Chondrocyte (in vitro differentiated cells): ENCODE results near the gene BSCL2. TPM values are rescaled to one million over a fixed set of nuclear protein-coding genes. Genes with fewer than 3 reads are reported as not detected.

Experiments
- DNase-seq: peaks from one replicate; pipeline ENCODE4 v3.0.0; 2021; ENCODE audit warnings: mixed read lengths, low spot score
- H3K27ac Mint-ChIP-seq: one replicate; pipeline ENCODE4 v1.8.0; 2021; ENCODE audit warnings: mild to moderate bottlenecking, moderate library complexity, mixed read lengths; ENCODE audit not compliant: unreplicated experiment
- H3K27me3 Mint-ChIP-seq: 2 replicates; pipeline ENCODE4 v1.8.0; 2021; ENCODE audit warnings: low read depth, mixed read lengths
- H3K36me3 Mint-ChIP-seq: 2 replicates; pipeline ENCODE4 v1.8.0; 2021; ENCODE audit warnings: low read depth, mixed read lengths
- H3K4me1 Mint-ChIP-seq: 2 replicates; pipeline ENCODE4 v1.8.0; 2021; ENCODE audit warnings: low read depth, mild to moderate bottlenecking, mixed read lengths
- H3K4me3 Mint-ChIP-seq: one replicate; pipeline ENCODE4 v1.8.0; 2021; ENCODE audit warnings: mild to moderate bottlenecking, moderate library complexity, mixed read lengths; ENCODE audit not compliant: unreplicated experiment
- H3K9me3 Mint-ChIP-seq: 2 replicates; pipeline ENCODE4 v1.8.0; 2021; ENCODE audit warnings: low read depth, mixed read lengths
- total RNA-seq: library from RNA; stranded (reverse); gene quantifications from 3 replicates; pipeline ENCODE4 v1.2.1, GENCODE V29; 2021
- TF ChIP-seq, protein P1 (sequence below): fragments of 200-600 bp; sonication (generic); IDR thresholded peaks from 2 replicates; pipeline ENCODE4 v1.5.0; 2021; ENCODE audit warnings: antibody characterized with exemption, mild to moderate bottlenecking, moderate library complexity

BSCL2 gene
- total RNA-seq, 1 donor from 2014 or later, result 43.2 TPM

DNA sequence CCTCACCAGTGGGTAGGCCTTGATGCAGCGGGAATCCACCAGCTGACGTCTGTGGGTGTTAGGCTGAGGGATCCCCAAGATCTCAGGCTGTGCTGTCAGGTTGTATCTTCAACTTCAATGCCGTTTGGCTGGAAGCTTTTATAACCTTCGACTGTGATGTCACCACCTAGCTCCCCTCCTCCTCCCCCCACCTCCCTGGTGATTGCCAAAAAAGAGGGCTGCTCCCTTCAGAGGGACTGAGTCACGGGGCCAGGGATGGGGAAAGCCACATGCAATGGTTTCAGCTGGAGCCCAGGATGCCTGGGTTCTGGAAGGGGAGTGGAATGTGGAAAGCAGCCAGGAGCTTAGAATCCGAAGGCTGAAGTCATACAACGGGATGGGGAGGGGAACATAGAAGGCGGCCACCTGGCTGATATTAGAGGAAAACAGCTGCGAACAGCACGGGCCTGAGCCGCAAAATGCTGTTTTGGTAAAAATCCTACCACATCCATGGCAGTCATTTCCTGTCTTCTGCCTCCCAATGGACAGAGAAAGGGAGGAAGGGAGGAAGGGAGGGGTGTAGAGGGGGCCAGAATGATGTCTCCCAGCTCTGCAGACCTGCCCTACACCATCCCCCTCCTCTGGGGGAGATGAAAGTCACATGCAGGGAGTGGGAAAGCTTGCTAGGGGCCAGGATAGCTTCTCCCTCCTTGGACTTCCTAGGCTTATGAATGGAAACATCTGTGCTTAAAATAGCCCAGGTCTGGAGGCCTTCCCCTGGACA is 17.6 kb downstream of the BSCL2 start, which contains the start of gene LRRN4CL:
Gene LRRN4CL (minus strand): TSS at position 110 of the 763 bp plus-strand sequence. CDS start 1,022 bp downstream, outside the sequence.
- TF ChIP-seq, protein P1, sequence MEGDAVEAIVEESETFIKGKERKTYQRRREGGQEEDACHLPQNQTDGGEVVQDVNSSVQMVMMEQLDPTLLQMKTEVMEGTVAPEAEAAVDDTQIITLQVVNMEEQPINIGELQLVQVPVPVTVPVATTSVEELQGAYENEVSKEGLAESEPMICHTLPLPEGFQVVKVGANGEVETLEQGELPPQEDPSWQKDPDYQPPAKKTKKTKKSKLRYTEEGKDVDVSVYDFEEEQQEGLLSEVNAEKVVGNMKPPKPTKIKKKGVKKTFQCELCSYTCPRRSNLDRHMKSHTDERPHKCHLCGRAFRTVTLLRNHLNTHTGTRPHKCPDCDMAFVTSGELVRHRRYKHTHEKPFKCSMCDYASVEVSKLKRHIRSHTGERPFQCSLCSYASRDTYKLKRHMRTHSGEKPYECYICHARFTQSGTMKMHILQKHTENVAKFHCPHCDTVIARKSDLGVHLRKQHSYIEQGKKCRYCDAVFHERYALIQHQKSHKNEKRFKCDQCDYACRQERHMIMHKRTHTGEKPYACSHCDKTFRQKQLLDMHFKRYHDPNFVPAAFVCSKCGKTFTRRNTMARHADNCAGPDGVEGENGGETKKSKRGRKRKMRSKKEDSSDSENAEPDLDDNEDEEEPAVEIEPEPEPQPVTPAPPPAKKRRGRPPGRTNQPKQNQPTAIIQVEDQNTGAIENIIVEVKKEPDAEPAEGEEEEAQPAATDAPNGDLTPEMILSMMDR, result peak; percentile 8
- H3K4me3 Mint-ChIP-seq, result no peak within 1 kb of the TSS
- H3K27ac Mint-ChIP-seq, result peak within 1 kb of the TSS; percentile 72
- no peaks in the 10 kb centered on the region for H3K9me3 Mint-ChIP-seq
- no peak for DNase-seq
- H3K4me1 Mint-ChIP-seq, result peaks cover 14% of the 10 kb centered on the region
- H3K27me3 Mint-ChIP-seq, result no peaks in the 10 kb centered on the region
- peaks cover 8% of the 10 kb centered on the region for H3K36me3 Mint-ChIP-seq

DNA sequence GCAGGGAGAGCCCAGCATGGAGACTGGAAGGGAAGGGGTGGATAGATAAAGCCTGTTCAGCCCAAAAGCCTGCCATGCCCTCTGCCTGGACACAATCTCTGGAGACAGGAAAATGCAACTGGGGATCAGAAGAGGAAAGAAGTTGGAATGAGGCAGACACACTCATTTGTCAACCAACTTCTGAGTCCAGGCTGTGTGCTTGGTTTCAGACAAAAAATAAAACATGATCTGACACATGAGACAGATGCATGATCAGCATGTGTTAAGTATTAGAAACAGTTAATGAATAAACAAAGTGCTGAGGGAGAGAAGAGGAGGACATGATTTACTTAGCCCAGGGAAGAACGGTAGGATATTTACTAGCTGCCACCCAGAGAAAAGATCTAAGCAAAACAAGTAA is 18.7 kb downstream of the BSCL2 start:
- Mint-ChIP-seq H3K27ac (peak overlapping the region; percentile 28), H3K36me3 (peaks cover 8% of the 10 kb centered on the region), H3K4me3 (no peak overlapping the region), H3K27me3 (no peaks in the 10 kb centered on the region), H3K4me1 (peaks cover 13% of the 10 kb centered on the region), H3K9me3 (no peaks in the 10 kb centered on the region)
- no peak for DNase-seq
- TF ChIP-seq, protein P1, result no peak

DNA sequence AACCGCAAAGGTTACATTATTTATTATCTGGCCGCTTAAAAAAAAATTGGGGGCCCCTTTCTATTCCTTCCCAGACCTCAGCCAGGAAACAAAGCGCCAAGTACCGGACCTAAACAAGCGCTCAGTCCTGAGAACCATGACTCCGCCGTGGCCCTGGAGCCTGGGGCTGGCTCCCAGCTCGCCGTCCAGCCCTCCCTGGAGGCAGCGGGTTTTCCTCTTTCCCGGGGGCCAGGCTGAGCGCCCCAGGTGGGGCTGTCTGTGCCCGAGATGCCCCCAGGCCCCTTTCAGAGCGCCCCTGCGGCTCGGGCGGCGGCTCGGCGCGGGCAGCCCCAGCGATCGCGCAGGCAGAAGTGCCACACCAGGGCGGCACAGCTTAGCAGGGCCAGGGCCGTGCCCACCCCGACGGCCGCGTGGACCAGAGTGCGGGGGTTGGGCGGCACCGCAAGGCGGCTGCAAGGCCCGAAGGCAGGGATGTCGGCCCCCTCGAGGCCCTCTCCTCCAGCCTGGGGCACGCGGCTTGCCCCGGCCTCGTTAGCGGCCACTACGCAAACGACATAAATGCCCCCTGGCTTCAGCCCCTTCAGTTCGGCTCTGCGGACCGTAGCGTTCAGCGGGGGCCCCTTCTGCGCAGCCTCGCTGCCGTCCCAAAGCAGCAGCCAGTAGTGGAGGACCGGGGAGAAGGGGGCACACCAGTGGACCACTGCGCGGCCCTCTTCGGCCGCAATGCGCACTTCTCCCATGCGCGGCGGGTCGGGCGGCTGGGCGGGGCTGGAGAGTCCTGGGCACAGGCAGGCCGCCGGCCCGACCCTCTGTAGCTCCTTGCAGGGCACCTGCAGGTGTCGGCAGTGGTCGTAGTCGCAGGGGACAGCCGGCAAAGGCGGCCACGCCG is 19.5 kb downstream of the BSCL2 start:
- Mint-ChIP-seq H3K4me3 (no peak overlapping the region), H3K27ac (no peak overlapping the region), H3K36me3 (peaks cover 5% of the 10 kb centered on the region), H3K27me3 (no peaks in the 10 kb centered on the region), H3K4me1 (peaks cover 13% of the 10 kb centered on the region), H3K9me3 (no peaks in the 10 kb centered on the region)
- TF ChIP-seq, protein P1, result no peak
- DNase-seq, result no peak

DNA sequence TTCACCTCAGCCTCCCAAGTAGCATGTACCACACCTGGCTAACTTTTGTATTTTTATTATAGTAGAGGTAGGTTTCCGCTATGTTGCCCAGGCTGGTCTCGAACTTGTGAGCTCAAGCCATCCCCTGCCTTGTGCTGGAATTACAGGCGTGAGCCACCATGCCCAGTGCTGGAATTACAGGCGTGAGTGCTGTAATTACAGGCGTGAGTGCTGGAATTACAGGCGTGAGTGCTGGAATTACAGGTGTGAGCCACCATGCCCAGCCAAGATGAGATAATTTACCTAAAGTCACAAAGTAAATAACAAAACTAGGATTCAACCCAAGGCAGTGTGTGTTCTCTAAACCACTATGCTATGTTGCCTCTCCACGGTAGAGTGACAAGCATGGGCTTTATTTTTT is 24.7 kb downstream of the BSCL2 start:
- Mint-ChIP-seq H3K4me1 (peaks cover 26% of the 10 kb centered on the region), H3K4me3 (no peak overlapping the region), H3K27ac (no peak overlapping the region), H3K27me3 (no peaks in the 10 kb centered on the region), H3K9me3 (no peaks in the 10 kb centered on the region), H3K36me3 (peaks cover 3% of the 10 kb centered on the region)
- TF ChIP-seq, protein P1, result no peak
- no peak for DNase-seq

DNA sequence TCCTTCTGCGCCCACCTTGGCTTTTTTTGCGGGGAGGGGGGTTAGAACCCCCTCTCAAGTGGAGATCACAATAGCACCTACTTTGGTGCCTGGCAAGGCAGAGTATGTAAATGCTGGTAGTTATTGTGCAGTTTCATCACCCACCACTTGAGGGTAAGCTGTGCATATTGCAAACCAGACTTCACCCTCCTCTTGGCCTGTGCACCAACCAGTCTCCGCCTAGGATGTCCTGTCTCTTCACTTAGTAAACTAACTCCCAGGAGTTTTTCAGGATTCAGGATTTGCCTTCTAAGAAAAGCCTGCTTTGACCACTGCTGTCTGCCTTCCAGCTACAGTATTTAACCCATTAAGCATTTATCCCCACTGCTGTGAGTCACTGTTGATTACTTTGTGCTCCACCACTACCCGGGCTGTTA is 26.4 kb downstream of the BSCL2 start:
- Mint-ChIP-seq H3K27ac (peak overlapping the region; percentile 90), H3K27me3 (no peaks in the 10 kb centered on the region), H3K4me1 (peaks cover 35% of the 10 kb centered on the region), H3K36me3 (peaks cover 8% of the 10 kb centered on the region), H3K9me3 (no peaks in the 10 kb centered on the region), H3K4me3 (no peak overlapping the region)
- no peak for DNase-seq
- TF ChIP-seq, protein P1, result peak; percentile 78
